ENCODE data around the gene CCDC141. TPM values are rescaled to one million over a fixed set of nuclear protein-coding genes. Genes with fewer than 3 reads are reported as not detected.

CCDC141 gene
- total and polyA plus RNA-seq, 4 donors = 2.1 to 48.1 (median 14.6) TPM

DNA sequence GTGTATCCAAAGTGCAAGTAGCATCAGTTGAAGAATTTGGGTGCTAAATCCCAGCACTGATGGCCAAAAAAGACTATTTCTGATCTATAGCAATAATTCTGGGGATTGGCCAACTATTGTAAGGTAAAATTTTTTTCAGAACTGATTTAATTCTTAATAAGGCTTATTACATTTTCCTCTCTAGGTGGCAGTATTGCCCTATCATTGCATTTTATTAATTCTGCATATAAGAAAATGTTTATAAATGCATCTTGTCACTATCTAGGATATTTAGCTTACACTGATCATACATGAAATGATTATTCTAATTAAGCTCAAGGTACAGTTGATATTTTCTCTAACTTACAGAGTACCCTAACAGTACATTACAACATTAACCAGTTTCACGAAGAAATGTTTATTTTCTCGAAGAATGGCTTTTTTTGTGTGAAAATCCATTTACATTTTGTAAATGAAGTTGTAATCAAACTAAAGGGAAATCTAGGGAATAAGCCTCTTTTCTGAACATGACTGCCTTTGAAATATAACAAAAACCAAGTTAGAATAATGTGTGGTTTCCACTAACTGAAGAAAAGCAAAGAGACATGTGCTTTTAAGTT is 253.8 kb downstream of the CCDC141 start:
- WGBS, 2 donors = 96 to 98% methylated on average over 2 of the region's 2 CpGs
- no peaks in the 10 kb centered on the region for H3K27me3 ChIP-seq (ENCODE audit: control insufficient read depth in 3 of 3, insufficient read depth in 3 of 3, low read length in 2 of 3)
- DNase-seq (peak in 2 of 3 donors; percentile 59 to 74), ATAC-seq (ENCODE audit: insufficient read depth, low FRiP score) (no peak)
- peaks cover 0 to 2% (median 0%) of the 10 kb centered on the region in 4 donors for H3K9me3 ChIP-seq (ENCODE audit: control insufficient read depth in 4 of 4, insufficient read depth in 3 of 4, low read length in 3 of 4)
- H3K36me3 ChIP-seq (ENCODE audit: control insufficient read depth in 4 of 4, insufficient read depth in 4 of 4, low read length in 4 of 4) = peaks cover 0 to 10% (median 0%) of the 10 kb centered on the region in 4 donors
- H3K4me3 ChIP-seq = no peak overlapping the region
- H3K27ac ChIP-seq (ENCODE audit: low read depth in 1 of 2, low read length in 1 of 2) = no peak overlapping the region
- peak; percentile 13 for TF ChIP-seq CTCF (IDR thresholded peaks at IDR 0.05; ENCODE audit: control extremely low read depth, extremely low read depth)
- no peak overlapping the region for H3K9ac ChIP-seq (ENCODE audit: insufficient read depth in 1 of 2, low read length in 2 of 2)
- no peaks in the 10 kb centered on the region for H3K4me1 ChIP-seq (ENCODE audit: control insufficient read depth in 5 of 5, insufficient read depth in 5 of 5, low read length in 5 of 5)

DNA sequence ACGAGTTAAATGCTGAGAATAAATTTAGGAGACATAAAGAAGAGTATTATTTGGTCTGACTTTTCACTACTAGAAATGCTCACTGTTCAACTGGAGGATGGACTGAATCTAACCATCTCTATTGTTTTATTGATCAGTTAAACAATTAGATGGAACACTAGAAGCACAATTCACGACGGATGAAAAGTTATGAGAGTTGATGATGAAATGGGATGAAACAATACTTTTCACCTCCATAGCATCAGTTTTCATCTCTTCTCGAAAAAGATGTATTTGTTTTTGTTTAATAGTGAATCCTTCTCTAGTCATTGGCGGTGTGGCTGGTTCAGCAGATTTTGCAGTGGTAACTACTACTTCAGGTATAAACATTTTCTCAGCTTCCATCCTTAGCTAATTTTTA is 262.0 kb downstream of the CCDC141 start:
- Histone ChIP-seq H3K4me3 (no peak overlapping the region), H3K9ac (ENCODE audit: insufficient read depth in 1 of 2, low read length in 2 of 2) (no peak overlapping the region), H3K27ac (ENCODE audit: low read depth in 1 of 2, low read length in 1 of 2) (no peak overlapping the region), H3K36me3 (ENCODE audit: control insufficient read depth in 4 of 4, insufficient read depth in 4 of 4, low read length in 4 of 4) (peaks cover 0 to 15% (median 0%) of the 10 kb centered on the region in 4 donors), H3K9me3 (ENCODE audit: control insufficient read depth in 4 of 4, insufficient read depth in 3 of 4, low read length in 3 of 4) (peaks cover 0 to 3% (median 0%) of the 10 kb centered on the region in 4 donors), H3K27me3 (ENCODE audit: control insufficient read depth in 3 of 3, insufficient read depth in 3 of 3, low read length in 2 of 3) (no peaks in the 10 kb centered on the region), H3K4me1 (ENCODE audit: control insufficient read depth in 5 of 5, insufficient read depth in 5 of 5, low read length in 5 of 5) (peaks cover 0 to 4% (median 0%) of the 10 kb centered on the region in 5 donors)
- DNase-seq = no peak
- no peak for TF ChIP-seq CTCF (IDR thresholded peaks at IDR 0.05; ENCODE audit: control extremely low read depth, extremely low read depth)
- 91 to 94% methylated on average over 5 of the region's 5 CpGs for WGBS, 2 donors
- no peak for ATAC-seq (ENCODE audit: insufficient read depth, low FRiP score)

DNA sequence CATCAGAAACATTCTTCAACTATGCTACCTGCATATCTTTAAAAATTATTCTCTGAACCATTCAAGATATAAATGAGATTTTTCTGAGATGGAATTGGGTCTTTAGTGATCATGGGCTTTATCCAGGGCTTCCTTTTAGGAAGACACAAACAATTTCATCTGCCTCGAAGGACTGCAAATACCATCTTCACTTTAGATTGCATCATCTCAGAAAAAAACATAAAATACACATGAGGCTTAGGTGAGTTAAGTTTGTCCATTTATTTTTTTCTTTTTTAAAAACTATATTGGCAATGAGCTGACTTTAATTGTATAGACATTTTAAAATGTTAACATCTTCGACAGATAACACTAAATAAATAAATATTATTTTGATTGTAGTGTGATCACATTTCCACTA is 262.8 kb downstream of the CCDC141 start:
- Histone ChIP-seq H3K9ac (ENCODE audit: insufficient read depth in 1 of 2, low read length in 2 of 2) (no peak overlapping the region), H3K4me1 (ENCODE audit: control insufficient read depth in 5 of 5, insufficient read depth in 5 of 5, low read length in 5 of 5) (peaks cover 0 to 4% (median 0%) of the 10 kb centered on the region in 5 donors), H3K4me3 (no peak overlapping the region), H3K9me3 (ENCODE audit: control insufficient read depth in 4 of 4, insufficient read depth in 3 of 4, low read length in 3 of 4) (peaks cover 0 to 3% (median 0%) of the 10 kb centered on the region in 4 donors), H3K36me3 (ENCODE audit: control insufficient read depth in 4 of 4, insufficient read depth in 4 of 4, low read length in 4 of 4) (peaks cover 0 to 15% (median 0%) of the 10 kb centered on the region in 4 donors), H3K27me3 (ENCODE audit: control insufficient read depth in 3 of 3, insufficient read depth in 3 of 3, low read length in 2 of 3) (no peaks in the 10 kb centered on the region), H3K27ac (ENCODE audit: low read depth in 1 of 2, low read length in 1 of 2) (no peak overlapping the region)
- DNase-seq = no peak
- TF ChIP-seq CTCF (IDR thresholded peaks at IDR 0.05; ENCODE audit: control extremely low read depth, extremely low read depth) = no peak
- ATAC-seq (ENCODE audit: insufficient read depth, low FRiP score) = no peak
- 81 to 88% methylated on average over 2 of the region's 2 CpGs for WGBS, 2 donors

Data from lung (tissue), 12 donors.